Stimulated activated memory B cell treated with anti-CD40 and anti-IgM and Interleukin-4, amounts not matched to agents 10 μg/mL and 1 μg/mL and 100 μg/mL, for 72 hours (primary cell): Measurements from ENCODE around the gene PLXDC2.
A peak's percentile ranks its signal among the peaks of the same experiment; 100 is the strongest.

Experiments used
- ATAC-seq: fragments of 150-1000 bp; cut with Tn5 transposase; 2 replicates; pipeline ENCODE4 v1.10.0; 2021
- H3K27ac Mint-ChIP-seq: one replicate; pipeline ENCODE4 v1.8.0; 2022; ENCODE audit warnings: mild to moderate bottlenecking, mixed read lengths
- H3K27me3 Mint-ChIP-seq: one replicate; pipeline ENCODE4 v1.8.0; 2022; ENCODE audit warnings: mixed read lengths
- H3K36me3 Mint-ChIP-seq: one replicate; pipeline ENCODE4 v1.8.0; 2022; ENCODE audit warnings: mixed read lengths
- H3K4me1 Mint-ChIP-seq: one replicate; pipeline ENCODE4 v1.8.0; 2022; ENCODE audit warnings: mixed read lengths
- H3K4me3 Mint-ChIP-seq: one replicate; pipeline ENCODE4 v1.8.0; 2022; ENCODE audit warnings: mild to moderate bottlenecking, moderate library complexity, mixed read lengths
- H3K9me3 Mint-ChIP-seq: one replicate; pipeline ENCODE4 v1.8.0; 2022; ENCODE audit warnings: mixed read lengths

Gene PLXDC2

DNA sequence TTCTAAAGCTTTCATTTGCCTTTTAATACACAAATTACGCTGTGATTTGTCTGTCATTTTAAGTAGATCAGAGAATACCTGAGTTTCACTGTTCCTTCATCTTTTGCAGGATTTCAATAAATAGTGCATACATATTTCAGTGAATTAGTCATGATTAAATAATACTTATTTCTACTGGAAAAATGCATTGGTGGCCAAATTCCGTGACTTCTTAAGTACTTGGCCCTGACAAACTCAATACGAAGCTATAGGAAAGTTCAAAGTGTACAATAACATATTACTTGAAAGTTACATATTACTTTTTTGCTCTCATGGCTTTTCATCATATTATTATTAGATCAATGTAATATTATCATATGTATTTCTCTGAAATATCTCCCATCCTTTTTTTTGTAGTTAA, 16.1 kb upstream of the PLXDC2 start:
- Mint-ChIP-seq H3K4me3 (no peak overlapping the region), H3K4me1 (no peaks in the 10 kb centered on the region), H3K27ac (no peak overlapping the region), H3K27me3 (no peaks in the 10 kb centered on the region), H3K9me3 (peaks cover 4% of the 10 kb centered on the region), H3K36me3 (no peaks in the 10 kb centered on the region)
- ATAC-seq, result no peak

DNA sequence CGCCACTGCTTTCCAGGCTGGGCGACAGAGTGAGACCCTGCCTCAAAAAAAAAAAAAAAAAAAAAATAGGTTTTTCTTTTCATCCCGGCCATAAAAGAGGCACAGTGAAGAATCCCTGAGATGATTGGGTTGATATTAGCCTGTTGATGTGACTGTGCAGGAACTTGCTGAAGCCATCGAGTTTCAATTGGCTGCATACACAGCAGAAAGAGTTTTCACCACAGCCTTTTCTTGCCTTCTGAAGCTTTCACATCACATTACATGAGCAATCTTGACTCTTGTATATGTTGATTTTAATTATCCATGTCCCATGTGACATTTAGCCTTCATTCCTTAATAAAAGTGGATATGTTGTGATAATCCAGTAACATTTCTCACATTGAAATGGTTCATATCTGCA, 14.9 kb upstream of the PLXDC2 start:
- no peak for ATAC-seq
- Mint-ChIP-seq H3K4me3 (no peak overlapping the region), H3K4me1 (no peaks in the 10 kb centered on the region), H3K36me3 (no peaks in the 10 kb centered on the region), H3K27me3 (no peaks in the 10 kb centered on the region), H3K9me3 (peaks cover 4% of the 10 kb centered on the region), H3K27ac (no peak overlapping the region)

DNA sequence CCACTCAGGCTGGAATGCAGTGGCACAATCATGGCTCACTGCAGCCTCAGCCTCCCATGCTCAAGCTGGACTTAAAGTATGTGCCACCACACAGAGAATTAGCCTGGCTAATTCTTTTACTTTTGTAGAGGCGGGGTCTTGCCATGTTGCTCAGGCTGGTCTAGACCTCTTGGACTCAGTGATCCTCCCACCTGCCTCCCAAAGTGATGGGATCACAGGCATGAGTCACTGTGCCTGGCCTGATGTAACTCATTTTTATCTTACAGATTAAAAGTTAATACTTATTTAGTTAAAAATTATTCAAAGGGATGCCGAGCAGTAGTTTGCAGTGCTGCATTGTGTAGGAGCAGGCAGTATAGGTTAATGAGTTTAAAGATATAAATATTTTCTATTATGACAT, 12.6 kb upstream of the PLXDC2 start:
- no peaks in the 10 kb centered on the region for H3K36me3 Mint-ChIP-seq
- no peak overlapping the region for H3K4me3 Mint-ChIP-seq
- no peak for ATAC-seq
- no peaks in the 10 kb centered on the region for H3K4me1 Mint-ChIP-seq
- no peak overlapping the region for H3K27ac Mint-ChIP-seq
- H3K27me3 Mint-ChIP-seq, result no peaks in the 10 kb centered on the region
- H3K9me3 Mint-ChIP-seq, result peaks cover 4% of the 10 kb centered on the region

DNA sequence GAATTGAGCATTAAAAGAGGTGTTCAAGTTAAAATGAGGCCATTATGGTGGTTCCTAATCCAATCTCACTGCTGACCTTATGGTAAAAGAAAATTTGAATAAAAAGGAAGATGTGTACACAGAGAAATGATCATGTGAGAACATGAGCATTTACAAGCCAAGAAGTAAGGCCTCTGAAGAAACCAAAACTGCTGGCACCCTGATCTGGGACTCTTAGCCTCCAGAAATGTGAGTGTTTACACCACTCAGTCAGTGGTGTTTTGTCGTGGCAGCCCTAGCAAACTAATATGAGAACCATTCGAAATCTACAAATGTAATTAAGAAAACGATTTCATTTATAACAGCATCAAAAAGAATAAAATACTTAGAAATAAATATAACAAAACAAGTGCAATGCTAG, 6.8 kb upstream of the PLXDC2 start:
- ATAC-seq, result no peak
- Mint-ChIP-seq H3K4me1 (no peaks in the 10 kb centered on the region), H3K36me3 (no peaks in the 10 kb centered on the region), H3K4me3 (no peak overlapping the region), H3K27me3 (peaks cover 13% of the 10 kb centered on the region), H3K27ac (no peak overlapping the region), H3K9me3 (peaks cover 5% of the 10 kb centered on the region)

DNA sequence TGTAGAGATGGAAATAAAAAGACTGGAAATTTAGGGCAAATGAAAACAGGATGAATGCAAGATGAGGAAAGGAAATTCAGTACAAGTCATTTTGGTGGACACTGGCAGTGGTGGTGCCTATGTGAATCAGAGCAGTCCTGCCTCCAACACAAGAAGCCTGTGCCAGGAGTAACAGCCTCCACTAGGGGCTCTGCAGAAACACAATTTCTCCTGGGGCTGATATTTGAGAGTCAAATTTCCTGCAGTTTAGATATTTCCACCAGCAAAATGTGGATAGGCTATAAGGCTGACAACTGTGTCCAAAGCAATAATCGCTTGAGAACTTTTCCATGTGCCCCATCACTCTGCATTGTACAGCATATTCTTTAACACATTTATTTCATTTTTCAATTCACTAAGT, 4.7 kb upstream of the PLXDC2 start:
- Mint-ChIP-seq H3K36me3 (no peaks in the 10 kb centered on the region), H3K27me3 (peaks cover 25% of the 10 kb centered on the region), H3K4me1 (no peaks in the 10 kb centered on the region), H3K27ac (no peak overlapping the region), H3K9me3 (peaks cover 5% of the 10 kb centered on the region), H3K4me3 (no peak overlapping the region)
- no peak for ATAC-seq

DNA sequence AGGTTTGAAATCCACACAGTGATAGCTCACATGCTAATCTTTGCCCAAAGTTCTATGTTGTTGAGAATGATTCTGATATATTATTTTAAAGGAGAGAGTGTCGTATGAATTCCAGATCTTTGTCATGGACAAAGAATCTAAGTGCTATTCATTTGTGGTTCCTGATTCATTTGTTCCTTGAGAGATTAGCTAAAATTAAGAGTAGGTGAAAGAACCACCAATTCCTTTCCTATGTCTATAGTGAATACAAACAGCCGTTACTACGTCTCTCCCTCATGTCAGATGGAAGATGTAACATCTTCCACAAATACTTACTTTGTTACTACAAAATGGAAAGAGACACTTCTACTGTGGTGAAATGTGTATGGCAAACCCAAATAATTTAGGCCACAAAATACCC, 3.3 kb upstream of the PLXDC2 start:
- no peak overlapping the region for H3K27ac Mint-ChIP-seq
- no peaks in the 10 kb centered on the region for H3K36me3 Mint-ChIP-seq
- no peak overlapping the region for H3K4me3 Mint-ChIP-seq
- H3K9me3 Mint-ChIP-seq, result peaks cover 5% of the 10 kb centered on the region
- peaks cover 40% of the 10 kb centered on the region for H3K27me3 Mint-ChIP-seq
- H3K4me1 Mint-ChIP-seq, result peaks cover 11% of the 10 kb centered on the region
- ATAC-seq, result no peak

DNA sequence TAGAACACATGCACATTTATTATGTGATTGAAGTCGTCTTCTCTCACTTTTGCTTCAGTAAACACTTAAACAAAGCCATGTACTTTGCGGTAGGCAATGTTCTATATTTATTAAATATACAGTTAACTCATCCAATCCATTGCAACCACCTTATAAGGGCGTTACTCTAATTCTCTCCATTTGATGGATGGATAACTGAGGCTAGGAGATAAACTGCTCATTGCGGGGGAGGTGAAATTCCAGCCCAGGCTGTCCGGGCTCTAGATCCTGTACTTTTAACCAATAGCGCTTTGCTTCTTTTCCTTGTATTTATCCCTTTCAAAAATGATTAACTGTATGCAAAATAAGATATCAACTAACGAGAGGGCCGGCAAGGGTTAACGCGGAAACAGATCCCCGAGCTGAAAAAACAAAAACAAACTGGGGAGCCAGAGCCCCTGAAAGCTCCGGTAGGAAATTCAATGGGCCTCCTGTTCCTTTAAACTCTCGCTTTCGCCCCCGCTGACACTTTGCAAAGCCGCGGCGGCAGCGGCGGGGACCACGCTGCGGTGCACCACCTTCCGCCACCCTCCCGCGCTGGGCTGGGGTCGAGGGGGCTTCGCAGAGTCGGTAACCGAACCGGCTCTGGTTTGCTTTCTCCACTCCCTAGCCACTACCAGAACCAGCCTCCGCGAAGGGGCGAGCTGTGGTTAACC, 1.0 kb upstream of the PLXDC2 start:
- Mint-ChIP-seq H3K36me3 (no peaks in the 10 kb centered on the region), H3K27me3 (peaks cover 44% of the 10 kb centered on the region), H3K27ac (no peak overlapping the region), H3K4me1 (peaks cover 11% of the 10 kb centered on the region), H3K9me3 (peaks cover 3% of the 10 kb centered on the region), H3K4me3 (no peak overlapping the region)
- ATAC-seq, result no peak

DNA sequence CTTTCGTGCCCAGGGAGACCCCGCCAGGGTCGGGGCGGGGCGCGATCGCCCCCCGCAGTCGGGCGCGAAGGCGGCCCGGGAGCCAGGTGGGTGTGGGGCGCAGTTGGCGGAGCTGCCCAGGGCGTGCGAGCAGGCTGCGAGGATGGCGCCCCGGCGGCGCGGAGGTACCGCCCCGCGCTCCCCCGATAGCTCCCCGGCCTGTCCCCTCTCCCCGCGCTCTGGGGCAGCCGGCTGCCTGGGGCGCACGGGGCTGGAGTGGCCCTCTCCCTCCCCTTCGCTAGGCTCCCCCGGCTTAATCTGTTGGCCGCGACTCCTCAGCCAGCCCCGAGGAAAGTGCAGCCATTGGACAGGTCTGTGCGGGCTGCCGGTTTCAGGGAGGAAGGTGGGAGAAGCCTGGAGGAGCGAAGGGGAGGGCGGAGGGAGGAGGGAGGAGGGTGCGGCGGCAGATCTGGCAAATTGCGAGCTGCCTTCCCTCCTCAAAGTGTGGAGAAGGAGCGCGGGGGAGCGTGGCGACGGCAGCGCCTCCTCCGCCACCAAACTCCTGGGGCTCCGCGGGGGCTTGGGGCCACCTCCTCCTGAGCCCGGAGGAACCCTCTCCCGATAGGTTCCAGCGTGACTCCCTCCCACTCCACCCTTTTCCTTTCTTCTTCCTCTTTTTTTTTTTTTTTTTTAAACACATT, 361 bp upstream of the PLXDC2 start:
- H3K27ac Mint-ChIP-seq, result no peak overlapping the region
- ATAC-seq, result peak; percentile 22
- H3K36me3 Mint-ChIP-seq, result no peaks in the 10 kb centered on the region
- peaks cover 11% of the 10 kb centered on the region for H3K4me1 Mint-ChIP-seq
- H3K4me3 Mint-ChIP-seq, result no peak overlapping the region
- H3K27me3 Mint-ChIP-seq, result peaks cover 44% of the 10 kb centered on the region
- peaks cover 3% of the 10 kb centered on the region for H3K9me3 Mint-ChIP-seq

DNA sequence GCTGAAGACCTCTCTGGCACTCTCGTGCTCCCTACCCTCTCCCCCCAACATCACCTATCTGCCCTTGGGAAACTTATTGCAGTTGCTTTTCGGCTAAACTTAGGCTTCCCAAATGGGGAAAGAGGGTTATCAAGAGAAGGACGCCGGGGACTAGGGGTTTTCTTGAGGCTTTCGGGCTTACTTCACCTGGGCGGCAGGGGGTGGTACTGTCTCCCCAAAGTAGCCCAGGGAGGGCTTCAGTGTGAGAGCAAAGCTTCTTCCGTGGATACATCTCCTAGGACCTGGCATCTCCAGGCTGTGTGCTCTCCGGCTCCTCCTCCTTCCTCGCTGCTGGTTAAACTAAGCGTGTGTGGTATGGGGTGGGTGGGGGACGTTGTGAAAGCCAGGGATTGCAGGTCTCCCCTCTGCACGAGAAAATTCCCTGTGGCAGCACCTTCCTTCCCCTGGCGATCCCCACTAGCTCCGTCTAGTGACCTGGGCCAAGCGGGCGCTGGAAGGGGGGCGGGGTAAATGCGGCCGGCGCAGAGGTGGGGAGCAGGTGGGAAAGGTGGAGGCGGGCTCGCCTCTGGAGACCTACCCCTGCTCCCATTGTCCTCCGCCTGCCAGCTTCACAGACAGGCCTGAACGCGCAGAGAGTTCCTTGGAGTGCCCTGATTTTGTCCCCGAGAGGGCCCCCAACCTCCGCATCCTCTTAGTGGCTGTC, 1.1 kb downstream of the PLXDC2 start:
- Mint-ChIP-seq H3K9me3 (peaks cover 2% of the 10 kb centered on the region), H3K4me1 (peaks cover 11% of the 10 kb centered on the region), H3K36me3 (no peaks in the 10 kb centered on the region), H3K27ac (no peak overlapping the region), H3K27me3 (peaks cover 44% of the 10 kb centered on the region), H3K4me3 (no peak overlapping the region)
- ATAC-seq, result no peak

DNA sequence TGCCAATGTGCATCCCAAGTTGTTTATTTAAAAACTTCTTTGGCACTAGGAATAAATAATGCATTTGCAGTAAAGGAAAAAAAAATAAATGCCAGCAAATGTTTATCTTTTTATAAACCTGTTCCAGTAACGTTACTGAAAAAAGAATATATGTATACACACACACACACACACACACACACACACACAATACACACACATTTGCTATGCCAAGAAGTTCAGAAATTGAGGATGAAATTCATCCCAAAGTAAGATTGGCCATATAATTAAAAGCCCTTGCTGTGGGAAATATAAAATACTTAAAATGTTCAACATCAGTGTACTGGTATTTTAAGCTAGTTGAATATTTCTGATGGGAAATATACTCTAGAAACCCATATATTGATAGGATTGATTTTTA, 2.6 kb downstream of the PLXDC2 start:
- no peak for ATAC-seq
- Mint-ChIP-seq H3K27ac (no peak overlapping the region), H3K4me3 (no peak overlapping the region), H3K36me3 (no peaks in the 10 kb centered on the region), H3K9me3 (peaks cover 2% of the 10 kb centered on the region), H3K4me1 (peaks cover 11% of the 10 kb centered on the region), H3K27me3 (peaks cover 37% of the 10 kb centered on the region)

DNA sequence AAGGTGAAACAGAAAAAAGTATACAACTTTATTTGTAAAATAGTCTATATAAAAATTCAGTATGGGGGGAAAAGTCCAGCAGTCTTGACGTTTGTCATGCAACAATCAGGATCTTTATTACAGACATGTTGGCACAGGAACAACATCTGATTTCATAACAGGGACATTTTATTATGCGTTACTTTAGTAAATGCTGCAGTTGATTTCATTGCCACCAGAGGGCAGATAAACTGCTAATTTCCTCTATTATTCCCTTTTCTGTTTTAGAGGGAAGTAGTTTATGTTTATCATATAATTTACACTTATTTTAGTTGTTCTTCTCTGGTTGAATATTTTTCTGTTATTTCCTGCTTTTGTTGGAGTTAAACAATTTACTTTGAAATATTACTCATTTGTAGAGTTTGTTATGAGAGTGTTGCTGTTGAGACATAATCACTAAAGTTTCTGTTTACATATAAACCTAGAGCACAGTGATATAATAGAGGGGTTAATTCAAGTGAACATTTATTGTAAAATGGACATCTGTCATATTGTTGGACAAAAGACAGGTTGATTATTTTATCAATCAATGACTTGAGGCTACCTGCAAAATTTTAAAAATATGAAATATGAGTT, 3.3 kb downstream of the PLXDC2 start:
- no peak overlapping the region for H3K4me3 Mint-ChIP-seq
- peaks cover 11% of the 10 kb centered on the region for H3K4me1 Mint-ChIP-seq
- no peak overlapping the region for H3K27ac Mint-ChIP-seq
- H3K36me3 Mint-ChIP-seq, result no peaks in the 10 kb centered on the region
- peaks cover 2% of the 10 kb centered on the region for H3K9me3 Mint-ChIP-seq
- ATAC-seq, result no peak
- H3K27me3 Mint-ChIP-seq, result peaks cover 31% of the 10 kb centered on the region

DNA sequence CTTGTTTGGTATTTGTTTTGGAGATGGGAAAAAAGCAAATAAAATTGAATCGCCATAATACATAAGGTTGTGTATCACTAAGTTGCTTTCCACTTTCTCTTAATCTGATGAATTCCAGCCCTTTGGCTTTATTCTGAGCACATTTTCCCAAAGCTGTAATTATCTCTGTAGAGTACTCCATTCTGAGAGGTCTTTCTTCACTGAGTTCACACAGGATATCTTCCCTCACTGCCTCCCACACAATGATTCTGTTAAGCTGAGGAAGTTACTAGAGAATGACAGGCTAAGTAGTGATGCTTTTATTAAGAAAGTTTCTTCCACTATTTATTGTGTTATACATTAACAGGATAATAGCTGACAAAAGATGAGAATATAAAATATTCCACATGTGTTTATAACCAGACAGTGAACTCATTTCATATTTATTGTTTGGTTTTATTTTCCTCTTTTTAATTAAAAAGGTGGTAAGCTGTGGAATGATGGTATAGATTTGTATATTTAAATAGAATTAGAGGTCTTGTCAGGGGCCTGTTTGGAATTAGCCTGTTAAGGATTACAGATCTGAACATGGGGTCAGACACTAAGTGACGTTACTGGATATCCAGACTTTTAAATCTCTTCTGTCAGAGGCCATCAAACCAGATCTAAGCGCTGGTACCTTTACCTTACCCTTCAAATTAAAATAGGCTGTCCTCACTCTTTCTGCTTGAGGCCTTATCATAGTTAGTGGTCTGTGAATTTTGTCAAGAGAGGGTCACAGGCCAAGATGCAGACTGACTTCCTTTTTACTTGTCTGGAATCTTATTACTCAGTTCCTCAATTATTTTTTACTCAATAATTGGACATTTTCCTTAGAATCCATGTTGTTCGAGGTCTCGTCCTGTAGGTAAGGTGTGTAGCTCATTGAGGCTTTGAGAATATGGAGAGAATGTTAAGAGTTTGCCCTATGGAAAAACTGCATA, 8.4 kb downstream of the PLXDC2 start:
- H3K4me1 Mint-ChIP-seq, result no peaks in the 10 kb centered on the region
- peaks cover 2% of the 10 kb centered on the region for H3K9me3 Mint-ChIP-seq
- H3K27ac Mint-ChIP-seq, result no peak overlapping the region
- H3K36me3 Mint-ChIP-seq, result no peaks in the 10 kb centered on the region
- H3K4me3 Mint-ChIP-seq, result no peak overlapping the region
- H3K27me3 Mint-ChIP-seq, result no peaks in the 10 kb centered on the region
- no peak for ATAC-seq

DNA sequence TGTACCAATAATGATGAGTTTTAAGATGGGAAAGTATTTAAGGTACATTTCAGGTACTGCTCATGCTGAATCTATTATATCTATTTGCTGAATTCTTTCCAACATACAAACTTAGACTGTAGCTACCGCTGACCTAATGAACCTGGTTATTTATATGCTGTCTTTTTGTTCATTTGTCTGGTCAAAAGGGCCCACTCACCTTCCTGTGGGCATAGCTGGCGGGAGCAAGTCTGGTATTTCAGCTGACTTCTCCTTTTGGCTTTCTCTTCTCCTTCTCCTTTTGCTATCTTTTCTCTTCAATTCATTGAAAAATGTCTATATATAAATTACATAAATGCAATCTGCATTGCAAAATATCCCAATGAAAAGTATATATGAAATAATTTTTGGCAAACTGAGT, 9.5 kb downstream of the PLXDC2 start:
- Mint-ChIP-seq H3K4me3 (no peak overlapping the region), H3K4me1 (no peaks in the 10 kb centered on the region), H3K9me3 (peaks cover 2% of the 10 kb centered on the region), H3K36me3 (no peaks in the 10 kb centered on the region), H3K27ac (no peak overlapping the region), H3K27me3 (no peaks in the 10 kb centered on the region)
- no peak for ATAC-seq

DNA sequence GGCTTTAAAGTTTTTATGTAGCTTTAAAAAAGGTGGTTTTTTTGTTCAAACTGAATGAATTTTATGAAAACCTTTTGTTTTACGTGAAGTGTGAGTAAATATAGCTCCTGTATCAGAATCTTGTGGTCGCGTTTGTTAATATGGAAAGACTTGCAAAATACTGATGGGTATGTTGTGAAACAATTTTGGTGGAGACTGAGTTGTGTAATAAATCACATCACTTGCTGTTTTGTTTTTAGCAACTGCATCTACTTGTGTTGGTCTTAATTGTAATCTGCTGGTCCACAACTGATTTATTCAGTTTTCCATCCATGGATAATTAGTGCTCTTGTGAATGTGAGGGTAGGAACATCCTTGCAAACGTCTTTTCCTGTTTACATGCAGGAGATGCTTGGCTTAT, 10.5 kb downstream of the PLXDC2 start:
- peaks cover 3% of the 10 kb centered on the region for H3K9me3 Mint-ChIP-seq
- no peak overlapping the region for H3K4me3 Mint-ChIP-seq
- H3K27ac Mint-ChIP-seq, result no peak overlapping the region
- H3K4me1 Mint-ChIP-seq, result no peaks in the 10 kb centered on the region
- no peaks in the 10 kb centered on the region for H3K27me3 Mint-ChIP-seq
- ATAC-seq, result no peak
- H3K36me3 Mint-ChIP-seq, result no peaks in the 10 kb centered on the region
